HepG2 (cell line): ENCODE measurements around the gene COPS7A. TPM values are rescaled to one million over a fixed set of nuclear protein-coding genes. Genes with fewer than 3 reads are reported as not detected.

Experiments
- GPN1 ChIP-seq: sonication (generic); formaldehyde crosslinking; IDR thresholded peaks from 2 replicates; pipeline ENCODE4 v1.5.1; 2020; ENCODE audit warnings: missing genetic modification reagents, borderline replicate concordance
- KAT7 ChIP-seq: IDR thresholded peaks from 2 replicates; pipeline ENCODE4 v1.6.1; 2018; ENCODE audit warnings: borderline replicate concordance, missing compliant biosample characterization
- MIXL1 ChIP-seq: IDR thresholded peaks from 2 replicates; pipeline ENCODE4 v1.6.1; 2016
- MYNN ChIP-seq: sonication (generic); formaldehyde crosslinking; IDR thresholded peaks from 2 replicates; pipeline ENCODE4 v1.4.0; 2020; ENCODE audit warnings: mild to moderate bottlenecking, low read depth, missing genetic modification reagents
- NFIB ChIP-seq: sonication (generic); formaldehyde crosslinking; IDR thresholded peaks from 2 replicates; pipeline ENCODE4 v1.9.0; 2021; ENCODE audit warnings: missing genetic modification reagents, mild to moderate bottlenecking, borderline replicate concordance
- PAF1 ChIP-seq: IDR thresholded peaks from 2 replicates; pipeline ENCODE4 v1.6.1; 2016; ENCODE audit warnings: missing genetic modification reagents, missing compliant biosample characterization
- SAFB2 ChIP-seq: sonication (generic); formaldehyde crosslinking; IDR thresholded peaks from 2 replicates; pipeline ENCODE4 v1.5.1; 2020; ENCODE audit warnings: missing genetic modification reagents, low read depth, mild to moderate bottlenecking, borderline replicate concordance
- SMYD3 ChIP-seq: sonication (generic); formaldehyde crosslinking; IDR thresholded peaks from 2 replicates; pipeline ENCODE4 v1.8.1; 2023; ENCODE audit warnings: mild to moderate bottlenecking, missing genetic modification reagents
- TP53 ChIP-seq: sonication (generic); formaldehyde crosslinking; conservative IDR thresholded peaks from 2 replicates; pipeline ENCODE4 v1.4.0; 2020; ENCODE audit warnings: missing genetic modification reagents
- ZFP62 ChIP-seq: sonication (generic); formaldehyde crosslinking; IDR thresholded peaks from 2 replicates; pipeline ENCODE4 v1.4.0; 2020; ENCODE audit warnings: missing genetic modification reagents
- ZNF180 ChIP-seq: sonication (generic); formaldehyde crosslinking; IDR thresholded peaks from 2 replicates; pipeline ENCODE4 v1.4.0; 2020; ENCODE audit warnings: low read depth, missing genetic modification reagents, borderline replicate concordance
- ZNF253 ChIP-seq: sonication (generic); formaldehyde crosslinking; IDR thresholded peaks from 2 replicates; pipeline ENCODE4 v1.8.0; 2022; ENCODE audit warnings: mild to moderate bottlenecking, missing genetic modification reagents, borderline replicate concordance
- ZNF496 ChIP-seq: sonication (generic); formaldehyde crosslinking; IDR thresholded peaks from 2 replicates; pipeline ENCODE4 v1.8.1; 2023; ENCODE audit warnings: mild to moderate bottlenecking, moderate library complexity, missing genetic modification reagents; ENCODE audit not compliant: insufficient replicate concordance
- ZNF788 ChIP-seq: sonication (generic); formaldehyde crosslinking; IDR thresholded peaks from 2 replicates; pipeline ENCODE4 v1.5.0; 2020; ENCODE audit warnings: mild to moderate bottlenecking, missing genetic modification reagents, borderline replicate concordance
- ZNF883 ChIP-seq: sonication (generic); formaldehyde crosslinking; IDR thresholded peaks from 2 replicates; pipeline ENCODE4 v1.5.1; 2020; ENCODE audit warnings: mild to moderate bottlenecking, missing genetic modification reagents; ENCODE audit errors: not compliant biosample characterization
- polyA plus RNA-seq, 8 experiments: library from polyadenylated mRNA; depleted of rRNA in 3 of 8; stranded (reverse) in 7 of 8; unstranded in 1 of 8; fragments of >200 nt; fragmentation: Illumina TruSeq in 4 of 8; extraction: Trizol in 4 of 8; gene quantifications; 2 replicates each; pipeline versions ENCODE4 v1.2.1 to v1.2.3, GENCODE V29; 2011 to 2016; ENCODE audit warnings: low read depth in 4 of 8, missing spikeins in 1 of 8, mixed read lengths in 1 of 8; ENCODE audit not compliant: insufficient read depth in 1 of 8
- total RNA-seq, 5 experiments: library from RNA; depleted of rRNA; stranded (reverse); fragments of >200 nt; fragmentation: Illumina TruSeq; extraction: Trizol; gene quantifications; 2 replicates each; pipeline ENCODE4 v1.2.3, GENCODE V29; 2016; ENCODE audit warnings: low read depth in 1 of 5
- TF ChIP-seq, protein P1 (sequence below): sonication (generic); formaldehyde crosslinking; IDR thresholded peaks from 2 replicates; pipeline ENCODE4 v1.4.0; 2020; ENCODE audit warnings: missing genetic modification reagents, mild to moderate bottlenecking, borderline replicate concordance
- TF ChIP-seq, protein P2 (sequence below): sonication (generic); formaldehyde crosslinking; IDR thresholded peaks from 2 replicates; pipeline ENCODE4 v1.4.0; 2020; ENCODE audit warnings: missing genetic modification reagents, low read depth, mild to moderate bottlenecking, borderline replicate concordance
- TF ChIP-seq, protein P3 (sequence below): sonication (generic); formaldehyde crosslinking; IDR thresholded peaks from 2 replicates; pipeline ENCODE4 v1.8.0; 2022; ENCODE audit warnings: mild to moderate bottlenecking, missing genetic modification reagents, moderate library complexity
- TF ChIP-seq, protein P4 (sequence below): sonication (generic); formaldehyde crosslinking; IDR thresholded peaks from 2 replicates; pipeline ENCODE4 v1.5.0; 2020; ENCODE audit warnings: missing genetic modification reagents
- TF ChIP-seq, protein P5 (sequence below): sonication (generic); formaldehyde crosslinking; IDR thresholded peaks from 2 replicates; pipeline ENCODE4 v1.4.0; 2020; ENCODE audit warnings: missing genetic modification reagents

COPS7A gene
- total and polyA plus RNA-seq, 2 of the 13 experiments (the other 11 are each of a cell fraction or from before 2014, with no cell fraction given): 40.0 to 73.6 TPM

DNA sequence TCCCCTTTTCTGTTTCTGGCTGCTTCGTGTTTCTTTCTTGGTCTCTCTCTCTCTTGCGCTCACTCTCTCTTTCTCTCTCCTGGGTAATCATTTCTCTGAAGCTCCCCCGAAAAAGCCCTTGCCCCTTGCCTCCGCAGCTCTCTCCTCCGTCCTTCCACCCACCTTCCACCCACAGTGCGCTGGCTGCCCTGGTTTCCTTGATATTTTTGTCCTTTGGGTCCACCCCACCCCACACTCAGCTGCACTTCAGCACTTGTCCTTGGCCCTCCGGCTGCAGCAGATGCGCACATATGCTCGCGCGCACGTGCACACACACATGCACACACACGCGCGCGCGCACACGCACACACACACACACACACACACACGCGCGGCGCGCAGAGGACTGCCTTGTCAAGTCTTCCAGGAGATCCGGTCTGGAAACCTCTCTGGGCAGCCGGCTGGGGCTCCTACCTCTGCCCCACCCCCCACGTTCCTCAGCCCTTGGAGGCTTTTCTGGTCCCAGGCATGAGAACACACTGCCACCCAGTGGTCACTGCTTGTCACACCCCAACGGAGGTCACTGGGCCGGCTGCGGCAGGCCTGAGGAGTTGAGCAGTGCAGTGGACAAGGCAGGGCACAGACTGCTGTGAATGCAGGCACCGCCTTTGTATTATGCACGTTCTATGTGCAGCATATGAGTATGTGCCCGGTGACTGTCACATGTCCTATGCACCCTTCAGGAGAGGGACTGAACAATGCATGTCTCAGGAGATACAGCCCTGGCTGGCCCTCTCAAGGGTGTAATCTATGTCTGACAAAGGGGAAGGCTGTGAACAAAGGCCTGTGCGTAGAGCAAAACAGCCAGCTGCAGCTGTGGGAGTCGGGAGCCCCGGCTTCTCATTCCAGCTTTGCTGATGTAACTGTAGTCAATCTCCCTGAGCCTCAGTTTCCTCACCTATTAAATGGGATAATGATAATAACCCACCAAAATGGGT lies 55.0 kb downstream of the COPS7A start (continued):
- no peak; the same call in 1 of the 2 replicates for TF ChIP-seq SMYD3 (CRISPR knock-in tag)
- TF ChIP-seq, protein P1, sequence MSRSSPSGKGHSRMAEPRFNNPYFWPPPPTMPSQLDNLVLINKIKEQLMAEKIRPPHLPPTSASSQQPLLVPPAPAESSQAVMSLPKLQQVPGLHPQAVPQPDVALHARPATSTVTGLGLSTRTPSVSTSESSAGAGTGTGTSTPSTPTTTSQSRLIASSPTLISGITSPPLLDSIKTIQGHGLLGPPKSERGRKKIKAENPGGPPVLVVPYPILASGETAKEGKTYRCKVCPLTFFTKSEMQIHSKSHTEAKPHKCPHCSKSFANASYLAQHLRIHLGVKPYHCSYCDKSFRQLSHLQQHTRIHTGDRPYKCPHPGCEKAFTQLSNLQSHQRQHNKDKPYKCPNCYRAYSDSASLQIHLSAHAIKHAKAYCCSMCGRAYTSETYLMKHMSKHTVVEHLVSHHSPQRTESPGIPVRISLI (CRISPR knock-in tag): no peak
- no peak for TF ChIP-seq MYNN
- 0 out of 2 replicates have a peak, but pooled peaks have one; percentile 37 for TF ChIP-seq ZNF253 (CRISPR knock-in tag)
- peak; percentile 38; the same call in 1 of the 2 replicates for TF ChIP-seq SAFB2 (CRISPR knock-in tag)
- no peak for TF ChIP-seq ZNF883 (CRISPR knock-in tag)
- no peak for TF ChIP-seq GPN1 (CRISPR knock-in tag)
- TF ChIP-seq MIXL1 (CRISPR knock-in tag): peak; percentile 74
- no peak for TF ChIP-seq ZFP62 (CRISPR knock-in tag)
- TF ChIP-seq, protein P2, sequence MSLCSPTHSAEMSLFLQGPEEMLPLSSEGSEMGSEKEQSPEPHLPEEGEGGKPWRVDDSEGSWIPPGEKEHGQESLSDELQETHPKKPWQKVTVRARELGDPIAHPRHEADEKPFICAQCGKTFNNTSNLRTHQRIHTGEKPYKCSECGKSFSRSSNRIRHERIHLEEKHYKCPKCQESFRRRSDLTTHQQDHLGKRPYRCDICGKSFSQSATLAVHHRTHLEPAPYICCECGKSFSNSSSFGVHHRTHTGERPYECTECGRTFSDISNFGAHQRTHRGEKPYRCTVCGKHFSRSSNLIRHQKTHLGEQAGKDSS: no peak; the same call in 1 of the 2 replicates
- TF ChIP-seq, protein P3, sequence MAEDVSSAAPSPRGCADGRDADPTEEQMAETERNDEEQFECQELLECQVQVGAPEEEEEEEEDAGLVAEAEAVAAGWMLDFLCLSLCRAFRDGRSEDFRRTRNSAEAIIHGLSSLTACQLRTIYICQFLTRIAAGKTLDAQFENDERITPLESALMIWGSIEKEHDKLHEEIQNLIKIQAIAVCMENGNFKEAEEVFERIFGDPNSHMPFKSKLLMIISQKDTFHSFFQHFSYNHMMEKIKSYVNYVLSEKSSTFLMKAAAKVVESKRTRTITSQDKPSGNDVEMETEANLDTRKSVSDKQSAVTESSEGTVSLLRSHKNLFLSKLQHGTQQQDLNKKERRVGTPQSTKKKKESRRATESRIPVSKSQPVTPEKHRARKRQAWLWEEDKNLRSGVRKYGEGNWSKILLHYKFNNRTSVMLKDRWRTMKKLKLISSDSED (CRISPR knock-in tag): no peak
- no peak for TF ChIP-seq KAT7 (CRISPR knock-in tag)
- TF ChIP-seq, protein P4, sequence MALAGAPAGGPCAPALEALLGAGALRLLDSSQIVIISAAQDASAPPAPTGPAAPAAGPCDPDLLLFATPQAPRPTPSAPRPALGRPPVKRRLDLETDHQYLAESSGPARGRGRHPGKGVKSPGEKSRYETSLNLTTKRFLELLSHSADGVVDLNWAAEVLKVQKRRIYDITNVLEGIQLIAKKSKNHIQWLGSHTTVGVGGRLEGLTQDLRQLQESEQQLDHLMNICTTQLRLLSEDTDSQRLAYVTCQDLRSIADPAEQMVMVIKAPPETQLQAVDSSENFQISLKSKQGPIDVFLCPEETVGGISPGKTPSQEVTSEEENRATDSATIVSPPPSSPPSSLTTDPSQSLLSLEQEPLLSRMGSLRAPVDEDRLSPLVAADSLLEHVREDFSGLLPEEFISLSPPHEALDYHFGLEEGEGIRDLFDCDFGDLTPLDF (CRISPR knock-in tag): no peak
- TF ChIP-seq NFIB (CRISPR knock-in tag): no peak
- TF ChIP-seq TP53 (CRISPR knock-in tag): no peak
- no peak for TF ChIP-seq ZNF496
- no peak for TF ChIP-seq ZNF180 (CRISPR knock-in tag)
- TF ChIP-seq, protein P5, sequence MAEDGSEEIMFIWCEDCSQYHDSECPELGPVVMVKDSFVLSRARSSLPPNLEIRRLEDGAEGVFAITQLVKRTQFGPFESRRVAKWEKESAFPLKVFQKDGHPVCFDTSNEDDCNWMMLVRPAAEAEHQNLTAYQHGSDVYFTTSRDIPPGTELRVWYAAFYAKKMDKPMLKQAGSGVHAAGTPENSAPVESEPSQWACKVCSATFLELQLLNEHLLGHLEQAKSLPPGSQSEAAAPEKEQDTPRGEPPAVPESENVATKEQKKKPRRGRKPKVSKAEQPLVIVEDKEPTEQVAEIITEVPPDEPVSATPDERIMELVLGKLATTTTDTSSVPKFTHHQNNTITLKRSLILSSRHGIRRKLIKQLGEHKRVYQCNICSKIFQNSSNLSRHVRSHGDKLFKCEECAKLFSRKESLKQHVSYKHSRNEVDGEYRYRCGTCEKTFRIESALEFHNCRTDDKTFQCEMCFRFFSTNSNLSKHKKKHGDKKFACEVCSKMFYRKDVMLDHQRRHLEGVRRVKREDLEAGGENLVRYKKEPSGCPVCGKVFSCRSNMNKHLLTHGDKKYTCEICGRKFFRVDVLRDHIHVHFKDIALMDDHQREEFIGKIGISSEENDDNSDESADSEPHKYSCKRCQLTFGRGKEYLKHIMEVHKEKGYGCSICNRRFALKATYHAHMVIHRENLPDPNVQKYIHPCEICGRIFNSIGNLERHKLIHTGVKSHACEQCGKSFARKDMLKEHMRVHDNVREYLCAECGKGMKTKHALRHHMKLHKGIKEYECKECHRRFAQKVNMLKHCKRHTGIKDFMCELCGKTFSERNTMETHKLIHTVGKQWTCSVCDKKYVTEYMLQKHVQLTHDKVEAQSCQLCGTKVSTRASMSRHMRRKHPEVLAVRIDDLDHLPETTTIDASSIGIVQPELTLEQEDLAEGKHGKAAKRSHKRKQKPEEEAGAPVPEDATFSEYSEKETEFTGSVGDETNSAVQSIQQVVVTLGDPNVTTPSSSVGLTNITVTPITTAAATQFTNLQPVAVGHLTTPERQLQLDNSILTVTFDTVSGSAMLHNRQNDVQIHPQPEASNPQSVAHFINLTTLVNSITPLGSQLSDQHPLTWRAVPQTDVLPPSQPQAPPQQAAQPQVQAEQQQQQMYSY: no peak; the same call in 1 of the 2 replicates
- TF ChIP-seq PAF1 (CRISPR knock-in tag): no peak
- no peak; the same call in 1 of the 2 replicates for TF ChIP-seq ZNF788
